ENCODE data around the gene RNF125. TPM values are rescaled to one million over a fixed set of nuclear protein-coding genes. Genes with fewer than 3 reads are reported as not detected.

Gene RNF125
- total and polyA plus RNA-seq, 9 of the 15 experiments (the other 6 are each of a cell fraction or from before 2014, with no cell fraction given): 0.01 to 0.29 (median 0.07) TPM; not detected in 1

GRCh38 chr18:31996007-31996406 lies 22.6 kb upstream of the RNF125 start (continued):
- TF ChIP-seq, protein P1, sequence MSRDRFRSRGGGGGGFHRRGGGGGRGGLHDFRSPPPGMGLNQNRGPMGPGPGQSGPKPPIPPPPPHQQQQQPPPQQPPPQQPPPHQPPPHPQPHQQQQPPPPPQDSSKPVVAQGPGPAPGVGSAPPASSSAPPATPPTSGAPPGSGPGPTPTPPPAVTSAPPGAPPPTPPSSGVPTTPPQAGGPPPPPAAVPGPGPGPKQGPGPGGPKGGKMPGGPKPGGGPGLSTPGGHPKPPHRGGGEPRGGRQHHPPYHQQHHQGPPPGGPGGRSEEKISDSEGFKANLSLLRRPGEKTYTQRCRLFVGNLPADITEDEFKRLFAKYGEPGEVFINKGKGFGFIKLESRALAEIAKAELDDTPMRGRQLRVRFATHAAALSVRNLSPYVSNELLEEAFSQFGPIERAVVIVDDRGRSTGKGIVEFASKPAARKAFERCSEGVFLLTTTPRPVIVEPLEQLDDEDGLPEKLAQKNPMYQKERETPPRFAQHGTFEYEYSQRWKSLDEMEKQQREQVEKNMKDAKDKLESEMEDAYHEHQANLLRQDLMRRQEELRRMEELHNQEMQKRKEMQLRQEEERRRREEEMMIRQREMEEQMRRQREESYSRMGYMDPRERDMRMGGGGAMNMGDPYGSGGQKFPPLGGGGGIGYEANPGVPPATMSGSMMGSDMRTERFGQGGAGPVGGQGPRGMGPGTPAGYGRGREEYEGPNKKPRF (IDR thresholded peaks at IDR 0.05; ENCODE audit: low read depth, low read length): no peak
- no peak for TF ChIP-seq FOXP1 (CRISPR knock-in tag; IDR thresholded peaks at IDR 0.05)
- no peak for TF ChIP-seq HDGF (IDR thresholded peaks at IDR 0.05)
- TF ChIP-seq ZNF212 (CRISPR knock-in tag; IDR thresholded peaks at IDR 0.05): no peak
- no peak for TF ChIP-seq DMBX1 (CRISPR knock-in tag; IDR thresholded peaks at IDR 0.05; ENCODE audit: borderline replicate concordance)
- no peak for TF ChIP-seq SRSF3 (IDR thresholded peaks at IDR 0.05; ENCODE audit: insufficient read depth, low read length)
- no peak for TF ChIP-seq ZNF174 (CRISPR knock-in tag; IDR thresholded peaks at IDR 0.05)
- TF ChIP-seq, protein P2, sequence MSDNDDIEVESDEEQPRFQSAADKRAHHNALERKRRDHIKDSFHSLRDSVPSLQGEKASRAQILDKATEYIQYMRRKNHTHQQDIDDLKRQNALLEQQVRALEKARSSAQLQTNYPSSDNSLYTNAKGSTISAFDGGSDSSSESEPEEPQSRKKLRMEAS (CRISPR knock-in tag; IDR thresholded peaks at IDR 0.05): no peak
- TF ChIP-seq, protein P3, sequence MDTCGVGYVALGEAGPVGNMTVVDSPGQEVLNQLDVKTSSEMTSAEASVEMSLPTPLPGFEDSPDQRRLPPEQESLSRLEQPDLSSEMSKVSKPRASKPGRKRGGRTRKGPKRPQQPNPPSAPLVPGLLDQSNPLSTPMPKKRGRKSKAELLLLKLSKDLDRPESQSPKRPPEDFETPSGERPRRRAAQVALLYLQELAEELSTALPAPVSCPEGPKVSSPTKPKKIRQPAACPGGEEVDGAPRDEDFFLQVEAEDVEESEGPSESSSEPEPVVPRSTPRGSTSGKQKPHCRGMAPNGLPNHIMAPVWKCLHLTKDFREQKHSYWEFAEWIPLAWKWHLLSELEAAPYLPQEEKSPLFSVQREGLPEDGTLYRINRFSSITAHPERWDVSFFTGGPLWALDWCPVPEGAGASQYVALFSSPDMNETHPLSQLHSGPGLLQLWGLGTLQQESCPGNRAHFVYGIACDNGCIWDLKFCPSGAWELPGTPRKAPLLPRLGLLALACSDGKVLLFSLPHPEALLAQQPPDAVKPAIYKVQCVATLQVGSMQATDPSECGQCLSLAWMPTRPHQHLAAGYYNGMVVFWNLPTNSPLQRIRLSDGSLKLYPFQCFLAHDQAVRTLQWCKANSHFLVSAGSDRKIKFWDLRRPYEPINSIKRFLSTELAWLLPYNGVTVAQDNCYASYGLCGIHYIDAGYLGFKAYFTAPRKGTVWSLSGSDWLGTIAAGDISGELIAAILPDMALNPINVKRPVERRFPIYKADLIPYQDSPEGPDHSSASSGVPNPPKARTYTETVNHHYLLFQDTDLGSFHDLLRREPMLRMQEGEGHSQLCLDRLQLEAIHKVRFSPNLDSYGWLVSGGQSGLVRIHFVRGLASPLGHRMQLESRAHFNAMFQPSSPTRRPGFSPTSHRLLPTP (IDR thresholded peaks at IDR 0.05; ENCODE audit: borderline replicate concordance, extremely low read depth, insufficient read length): no peak
- no peak for TF ChIP-seq TCF3 (CRISPR knock-in tag; IDR thresholded peaks at IDR 0.05)
